Measurements from ENCODE around the gene ACTR3C. TPM values are rescaled to one million over a fixed set of nuclear protein-coding genes. Genes with fewer than 3 reads are reported as not detected.
"Not testable (repeated sequence)": the region's sequence is repeated elsewhere in the genome, so short reads cannot be mapped to it uniquely, and the experiment has no call there.

Gene ACTR3C
- total RNA-seq, 3 donors from 2014 or later, result 5.0 to 54.0 (median 30.2) TPM

DNA sequence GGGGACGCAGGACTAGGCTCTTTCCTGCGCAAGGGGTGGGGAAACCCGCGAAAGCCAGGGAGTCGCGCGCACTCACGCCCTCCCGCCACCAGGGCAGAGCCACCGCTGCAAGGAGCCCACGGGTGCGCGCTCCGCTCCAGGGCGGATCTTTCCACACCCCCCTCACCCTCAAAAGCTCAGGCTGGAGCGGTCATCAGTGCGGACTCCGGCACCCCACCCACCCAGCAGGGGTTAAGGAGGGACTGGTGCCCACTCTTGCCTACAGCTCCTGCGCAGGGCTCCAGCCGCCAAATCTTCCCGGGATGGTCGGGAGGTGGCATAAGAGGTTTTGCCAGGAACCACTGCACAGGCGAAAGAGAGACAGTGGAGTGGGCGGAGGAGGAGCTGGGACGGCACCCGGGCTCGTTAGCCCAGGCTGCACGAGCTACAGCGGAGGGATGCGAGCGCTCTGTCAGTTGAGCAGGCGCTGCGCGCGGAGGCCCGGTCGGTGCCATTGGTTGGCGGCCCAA lies 102.6 kb downstream of the ACTR3C start:
- peak overlapping the region in 2 of 3 donors; percentile 28 to 51 for H3K4me3 ChIP-seq
- DNase-seq (ENCODE audit: low spot score in 2 of 2), result not testable (repeated sequence)

GRCh38 chr7:150219941-150220658 lies 103.2 kb downstream of the ACTR3C start:
- H3K4me3 ChIP-seq, result peak overlapping the region in 1 of 3 donors; percentile 51
- DNase-seq (ENCODE audit: low spot score in 2 of 2); intact Hi-C loops (cut with DNase I; ENCODE audit: low total_unique reads); H3K4me1 ChIP-seq; H3K9me3 ChIP-seq; H3K27ac ChIP-seq; H3K27me3 ChIP-seq; H3K36me3 ChIP-seq: not testable (repeated sequence)

More for the DNA sequence above, 102.6 kb downstream of the ACTR3C start:
- H3K9me3 ChIP-seq; H3K36me3 ChIP-seq; intact Hi-C loops (cut with DNase I; ENCODE audit: low total_unique reads); H3K4me1 ChIP-seq; H3K27ac ChIP-seq; H3K27me3 ChIP-seq: not testable (repeated sequence)

- H3K36me3 ChIP-seq; intact Hi-C loops (cut with DNase I; ENCODE audit: low total_unique reads); H3K9me3 ChIP-seq; H3K4me3 ChIP-seq; H3K4me1 ChIP-seq; H3K27ac ChIP-seq; DNase-seq (ENCODE audit: low spot score in 2 of 2); H3K27me3 ChIP-seq: not testable (repeated sequence)
These were observed 116.5 kb downstream of the ACTR3C start for GRCh38 chr7:150206848-150207247.

DNA sequence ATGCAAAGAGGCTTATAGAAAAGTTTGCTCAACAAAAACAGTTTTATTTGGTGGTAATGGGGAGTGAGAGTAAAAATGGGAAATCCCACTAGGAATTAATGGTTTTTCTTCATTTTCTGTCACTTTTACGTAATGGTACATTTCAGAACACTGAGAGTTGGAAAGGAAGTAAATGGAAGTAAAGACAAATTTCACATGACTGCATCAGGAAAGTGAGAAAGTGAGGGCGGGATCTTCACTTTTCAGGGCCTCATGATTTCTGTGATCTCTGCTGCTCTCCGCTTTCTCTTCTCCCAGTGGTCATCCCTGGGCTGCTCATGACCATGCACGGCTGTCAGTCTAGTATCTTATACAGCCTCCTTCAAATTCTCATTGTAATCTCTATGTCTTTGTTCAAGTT lies 117.5 kb downstream of the ACTR3C start:
- DNase-seq (ENCODE audit: low spot score in 2 of 2); H3K9me3 ChIP-seq; intact Hi-C loops (cut with DNase I; ENCODE audit: low total_unique reads): not testable (repeated sequence)

DNA sequence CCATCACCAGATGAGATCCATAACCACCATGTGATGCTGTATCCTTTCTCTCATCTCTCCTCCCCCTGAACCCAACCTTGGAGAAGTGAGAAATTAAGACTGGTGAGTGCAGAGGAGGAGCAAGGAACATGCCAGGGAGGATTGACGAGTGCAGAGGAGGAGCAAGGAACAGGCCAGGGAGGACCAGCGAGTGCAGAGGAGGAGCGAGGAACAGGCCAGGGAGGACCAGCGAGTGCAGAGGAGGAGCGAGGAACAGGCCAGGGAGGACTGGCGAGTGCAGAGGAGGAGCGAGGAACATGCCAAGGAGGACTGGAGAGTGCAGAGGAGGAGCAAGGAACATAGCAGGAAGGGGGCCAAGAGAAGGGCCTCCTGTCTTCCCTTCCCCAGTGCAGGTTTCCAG lies 118.8 kb downstream of the ACTR3C start:
- H3K27me3 ChIP-seq; H3K9me3 ChIP-seq; H3K4me1 ChIP-seq; H3K27ac ChIP-seq; H3K4me3 ChIP-seq; DNase-seq (ENCODE audit: low spot score in 2 of 2); intact Hi-C loops (cut with DNase I; ENCODE audit: low total_unique reads); H3K36me3 ChIP-seq: not testable (repeated sequence)

More for the DNA sequence above, 117.5 kb downstream of the ACTR3C start:
- H3K27ac ChIP-seq, H3K36me3 ChIP-seq, H3K4me1 ChIP-seq, H3K27me3 ChIP-seq, H3K4me3 ChIP-seq: not testable (repeated sequence)

GRCh38 chr7:150202894-150203293 lies 120.5 kb downstream of the ACTR3C start:
- H3K36me3 ChIP-seq; H3K27ac ChIP-seq; H3K4me1 ChIP-seq; H3K9me3 ChIP-seq; H3K27me3 ChIP-seq; DNase-seq (ENCODE audit: low spot score in 2 of 2); intact Hi-C loops (cut with DNase I; ENCODE audit: low total_unique reads); H3K4me3 ChIP-seq: not testable (repeated sequence)

Other genes with a start within 250 kb of the ACTR3C start
- 10 to 100 TPM in 2 of 3 donors, 1 to 10 TPM in 1; 8.0 to 23.4 (median 15.4) TPM for gene LRRC61, start 190 bp downstream of the ACTR3C start, total RNA-seq
- 100 to 1,000 TPM; 156 to 297 (median 267) TPM for gene RARRES2, start 18.1 kb upstream of the ACTR3C start, total RNA-seq
- gene REPIN1, start 45.3 kb upstream of the ACTR3C start, total RNA-seq, result 10 to 100 TPM; 43.7 to 70.8 (median 68.2) TPM
- 1 to 10 TPM; 1.9 to 5.7 (median 4.6) TPM for gene ZNF775, start 55.8 kb upstream of the ACTR3C start, total RNA-seq
- 10 to 100 TPM in 2 of 3 donors, 1 to 10 TPM in 1; 7.2 to 11.5 (median 10.4) TPM for gene GIMAP8, start 127.1 kb upstream of the ACTR3C start, total RNA-seq
- gene GIMAP7, start 191.3 kb upstream of the ACTR3C start, total RNA-seq, result 10 to 100 TPM in 2 of 3 donors, 1 to 10 TPM in 1; 9.4 to 22.1 (median 15.7) TPM
- 10 to 100 TPM; 19.3 to 29.8 (median 29.2) TPM for gene GIMAP4, start 243.8 kb upstream of the ACTR3C start, total RNA-seq